ENCODE measurements around the gene CRYGS. TPM values are rescaled to one million over a fixed set of nuclear protein-coding genes. Genes with fewer than 3 reads are reported as not detected.
"Not testable (repeated sequence)": the region's sequence is repeated elsewhere in the genome, so short reads cannot be mapped to it uniquely, and the experiment has no call there.

Gene CRYGS
- total RNA-seq, 6 experiments from 2014 or later, result 0.86 to 2.6 (median 1.5) TPM

GRCh38 chr3:186538779-186539178, 5.4 kb downstream of the CRYGS start:
- Histone ChIP-seq H3K36me3 (peaks cover 0 to 6% (median under 1%) of the 10 kb centered on the region in 4 donors), H3K4me3 (no peak overlapping the region), H3K9me3 (no peaks in the 10 kb centered on the region), H3K4me1 (peaks cover 0 to 5% (median 2%) of the 10 kb centered on the region in 4 donors), H3K27me3 (no peaks in the 10 kb centered on the region), H3K27ac (no peak overlapping the region)
- DNase-seq, result no peak
- no peak for ATAC-seq
- TF ChIP-seq POLR2A (IDR thresholded peaks at IDR 0.05), result no peak
- no CpG with 5 or more reads among the region's 3 CpGs for WGBS (ENCODE audit: insufficient coverage, low coverage, low lambda C conversion rate, missing lambda C conversion rate)
- intact Hi-C loops (cut with DNase I), result loop anchor here (5.0 to 10.0 kb wide), 2 partner anchors 276 to 284 kb away; no protein-coding TSS in a partner anchor

- TF ChIP-seq POLR2A (IDR thresholded peaks at IDR 0.05) (no peak), CTCF (IDR thresholded peaks at IDR 0.05) (peak in 1 of 4 donors; percentile 4)
- Histone ChIP-seq H3K4me3 (no peak overlapping the region), H3K36me3 (no peaks in the 10 kb centered on the region), H3K4me1 (peaks cover 0 to 5% (median 2%) of the 10 kb centered on the region in 4 donors), H3K27ac (no peak overlapping the region), H3K27me3 (no peaks in the 10 kb centered on the region), H3K9me3 (no peaks in the 10 kb centered on the region)
- ATAC-seq, result peak; percentile 43 to 68 (median 60)
- DNase-seq, result no peak
- intact Hi-C loops (cut with DNase I), result loop anchor here (5.0 to 10.0 kb wide), 2 partner anchors 275 to 282 kb away; no protein-coding TSS in a partner anchor
These were observed 7.0 kb downstream of the CRYGS start for GRCh38 chr3:186536883-186537844.

GRCh38 chr3:186534113-186534669, 10.0 kb downstream of the CRYGS start:
- intact Hi-C loops (cut with DNase I), result loop anchor here in 1 of 2 donors (10.0 kb wide), 1 partner anchor 279 kb away; no protein-coding TSS in a partner anchor

GRCh38 chr3:186532598-186533072, 11.5 kb downstream of the CRYGS start:
- TF ChIP-seq POLR2A (IDR thresholded peaks at IDR 0.05) (no peak), CTCF (IDR thresholded peaks at IDR 0.05) (no peak)
- Histone ChIP-seq H3K4me1 (peaks cover 0 to 5% (median 2%) of the 10 kb centered on the region in 4 donors), H3K4me3 (no peak overlapping the region), H3K27ac (no peak overlapping the region), H3K27me3 (no peaks in the 10 kb centered on the region), H3K36me3 (no peaks in the 10 kb centered on the region), H3K9me3 (no peaks in the 10 kb centered on the region)
- ATAC-seq, result peak in 1 of 4 donors; percentile 27
- WGBS (ENCODE audit: insufficient coverage, low coverage, low lambda C conversion rate, missing lambda C conversion rate), result 70% methylated on average over 1 of the region's 1 CpG
- intact Hi-C loops (cut with DNase I), result loop anchor here in 1 of 2 donors (10.0 kb wide), 1 partner anchor 278 kb away; no protein-coding TSS in a partner anchor
- DNase-seq, result no peak

More at GRCh38 chr3:186534113-186534669, 10.0 kb downstream of the CRYGS start:
- DNase-seq (no peak), ATAC-seq (peak; percentile 33 to 72 (median 54))
- Histone ChIP-seq H3K27me3 (no peaks in the 10 kb centered on the region), H3K27ac (no peak overlapping the region), H3K4me1 (peaks cover 0 to 5% (median 2%) of the 10 kb centered on the region in 4 donors), H3K4me3 (no peak overlapping the region), H3K9me3 (no peaks in the 10 kb centered on the region), H3K36me3 (no peaks in the 10 kb centered on the region)
- whole genome bisulfite sequencing (ENCODE audit: insufficient coverage, low coverage, low lambda C conversion rate, missing lambda C conversion rate), result 52% methylated on average over 6 of the region's 6 CpGs
- TF ChIP-seq POLR2A (IDR thresholded peaks at IDR 0.05), result no peak
- TF ChIP-seq CTCF (IDR thresholded peaks at IDR 0.05), result no peak

GRCh38 chr3:186531694-186532093, 12.5 kb downstream of the CRYGS start:
- intact Hi-C loops (cut with DNase I), result loop anchor here in 1 of 2 donors (10.0 kb wide), 1 partner anchor 277 kb away; no protein-coding TSS in a partner anchor
- 85% methylated on average over 3 of the region's 3 CpGs for WGBS (ENCODE audit: insufficient coverage, low coverage, low lambda C conversion rate, missing lambda C conversion rate)
- not testable (repeated sequence) for H3K36me3 ChIP-seq, H3K4me1 ChIP-seq, H3K4me3 ChIP-seq, ATAC-seq, H3K27me3 ChIP-seq, DNase-seq, H3K27ac ChIP-seq, H3K9me3 ChIP-seq
